HCT116 (cell line): ENCODE measurements around the gene ARHGAP8. TPM values are rescaled to one million over a fixed set of nuclear protein-coding genes. Genes with fewer than 3 reads are reported as not detected.

Source experiments
- ATAC-seq: fragments of 200-7000 bp; cut with Tn5 transposase; 2 replicates; pipeline ENCODE4 v1.9.1; 2020; ENCODE audit warnings: mild to moderate bottlenecking, moderate library complexity
- BruUV-seq: library from RNA; stranded (reverse); fragments of 400-500 nt; replicated peaks from 2 replicates; lab custom pipeline; 2021; lab: Mats Ljungman, UMichigan
- CTCF ChIA-PET: fragments of 300-600 bp; sonication (Branson Sonifier 250); formaldehyde crosslinking; loops from one replicate; lab custom pipeline; 2021; ENCODE audit warnings: antibody characterized with exemption; lab: Charles Lee
- POLR2A ChIA-PET: fragments of 300-600, 350-600 bp; sonication (Branson Sonifier 250); formaldehyde crosslinking; loops from one replicate; lab custom pipeline; 2021; ENCODE audit warnings: antibody characterized with exemption; lab: Charles Lee
- RAD21 ChIA-PET, 2 experiments: fragments of 300-600 bp; sonication (Branson Sonifier 250); formaldehyde crosslinking; loops; one replicate each; lab custom pipeline; 2023; ENCODE audit warnings: low total read pairs in 2 of 2; ENCODE audit not compliant: uncharacterized antibody in 2 of 2, unreplicated experiment in 2 of 2, low non-redundant PET in 1 of 2; lab: Charles Lee
- DNase-seq: peaks from one replicate; pipeline ENCODE4 v3.0.0-alpha.2; 2010; ENCODE audit warnings: low read depth, low spot score
- H2AFZ ChIP-seq: fragments of 200-600 bp; shearing (Covaris generic), sonication (generic); 2 replicates; pipeline ENCODE4 v1.6.1; 2017; ENCODE audit warnings: low read depth, mixed run types, mixed read lengths, antibody characterized with exemption, low read length; ENCODE audit not compliant: poor library complexity, severe bottlenecking
- H3K27ac ChIP-seq: 2 replicates; pipeline ENCODE4 v1.5.1; 2012; ENCODE audit warnings: low read depth, low read length
- H3K27me3 ChIP-seq: fragments of 200-600 bp; sonication (generic); 2 replicates; pipeline ENCODE4 v1.6.1; 2016; ENCODE audit warnings: mixed run types, low read length, mixed read lengths; ENCODE audit not compliant: insufficient read depth
- H3K36me3 ChIP-seq, 2 experiments: fragments of 200-500 bp in 1 of 2; fragments of 200-600 bp in 1 of 2; sonication (Bioruptor generic) in 1 of 2; sonication (generic) in 1 of 2; 2 replicates each; pipeline versions ENCODE4 v1.5.1 to v1.6.1; 2014 to 2016; ENCODE audit warnings: low read length in 2 of 2, inconsistent platforms in 1 of 2, mixed read lengths in 1 of 2, mixed run types in 1 of 2; ENCODE audit not compliant: insufficient read depth in 2 of 2, control insufficient read depth in 1 of 2
- H3K4me1 ChIP-seq, 2 experiments: fragments of 200-600 bp in 1 of 2; sonication (generic) in 1 of 2; 2 replicates each; pipeline versions ENCODE4 v1.5.1 to v1.6.1; 2012 to 2017; ENCODE audit warnings: low read length in 2 of 2, inconsistent platforms in 1 of 2, mild to moderate bottlenecking in 1 of 2, mixed read lengths in 1 of 2, mixed run types in 1 of 2, moderate library complexity in 1 of 2; ENCODE audit not compliant: insufficient read depth in 2 of 2, control insufficient read depth in 1 of 2
- H3K4me2 ChIP-seq: fragments of 200-600 bp; sonication (generic); 2 replicates; pipeline ENCODE4 v1.6.1; 2017; ENCODE audit warnings: mixed run types, low read length, mixed read lengths
- H3K4me3 ChIP-seq, 2 experiments: fragments of 200-600 bp in 1 of 2; sonication (generic) in 1 of 2; replicated peaks in 1 of 2; 2 replicates each; pipeline ENCODE4 v1.5.1; 2011 to 2016; ENCODE audit warnings: low read length in 2 of 2, control low read depth in 1 of 2, low read depth in 1 of 2, mild to moderate bottlenecking in 1 of 2, mixed read lengths in 1 of 2, mixed run types in 1 of 2
- H3K79me2 ChIP-seq: fragments of 200-600 bp; sonication (generic); 2 replicates; pipeline ENCODE4 v1.6.1; 2017; ENCODE audit warnings: mild to moderate bottlenecking, mixed run types, low read length, moderate library complexity, mixed read lengths; ENCODE audit not compliant: insufficient read depth
- H3K9ac ChIP-seq: fragments of 200-600 bp; sonication (generic); 2 replicates; pipeline ENCODE4 v1.6.1; 2016; ENCODE audit warnings: low read length, mixed read lengths
- H3K9me2 ChIP-seq: fragments of 200-600 bp; sonication (generic), shearing (Covaris generic); 2 replicates; pipeline ENCODE4 v1.6.1; 2017; ENCODE audit warnings: mixed run types, mild to moderate bottlenecking, moderate library complexity; ENCODE audit not compliant: insufficient read depth
- H3K9me3 ChIP-seq, 2 experiments: fragments of 200-500 bp in 1 of 2; fragments of 200-600 bp in 1 of 2; sonication (Bioruptor generic) in 1 of 2; sonication (generic) in 1 of 2; 2 replicates each; pipeline ENCODE4 v1.6.1; 2014 to 2017; ENCODE audit warnings: low read length in 2 of 2, mixed read lengths in 2 of 2, inconsistent platforms in 1 of 2, low read depth in 1 of 2, mild to moderate bottlenecking in 1 of 2, mixed run types in 1 of 2, moderate library complexity in 1 of 2; ENCODE audit not compliant: control insufficient read depth in 1 of 2, insufficient read depth in 1 of 2
- H4K20me1 ChIP-seq: fragments of 200-600 bp; sonication (generic), shearing (Covaris generic); 2 replicates; pipeline ENCODE4 v1.6.1; 2017; ENCODE audit warnings: mixed run types, mild to moderate bottlenecking, moderate library complexity; ENCODE audit not compliant: insufficient read depth
- ATF3 ChIP-seq: IDR thresholded peaks from 2 replicates; pipeline ENCODE4 v1.6.1; 2012
- CEBPB ChIP-seq: IDR thresholded peaks from 2 replicates; pipeline ENCODE4 v1.6.1; 2012; ENCODE audit warnings: low read depth
- EGR1 ChIP-seq: IDR thresholded peaks from 2 replicates; pipeline ENCODE4 v1.6.1; 2012; ENCODE audit warnings: low read depth
- EZH2 ChIP-seq: fragments of 200-600 bp; sonication (generic); IDR thresholded peaks from 2 replicates; pipeline ENCODE4 v1.6.1; 2017; ENCODE audit warnings: antibody characterized with exemption, mixed run types
- EZH2phosphoT487 ChIP-seq: fragments of 200-600 bp; IDR thresholded peaks from 2 replicates; pipeline ENCODE4 v1.6.1; 2018; ENCODE audit warnings: antibody characterized with exemption, borderline replicate concordance
- FOSL1 ChIP-seq: IDR thresholded peaks from 2 replicates; pipeline ENCODE4 v1.6.1; 2012; ENCODE audit warnings: low read depth
- JUND ChIP-seq: IDR thresholded peaks from 2 replicates; pipeline ENCODE4 v1.6.1; 2012
- MAX ChIP-seq: IDR thresholded peaks from 2 replicates; pipeline ENCODE4 v1.6.1; 2012
- POLR2A ChIP-seq: IDR thresholded peaks from 2 replicates; pipeline ENCODE4 v1.7.0; 2011; ENCODE audit warnings: borderline replicate concordance; ENCODE audit not compliant: insufficient read depth, insufficient read length; ENCODE audit errors: extremely low read depth
- SIN3A ChIP-seq: IDR thresholded peaks from 2 replicates; pipeline ENCODE4 v1.6.1; 2012; ENCODE audit warnings: low read depth
- SP1 ChIP-seq: IDR thresholded peaks from 2 replicates; pipeline ENCODE4 v1.6.1; 2012; ENCODE audit warnings: low read depth
- TCF7L2 ChIP-seq: IDR thresholded peaks from 2 replicates; pipeline ENCODE4 v1.7.0; 2011; ENCODE audit warnings: borderline replicate concordance, inconsistent platforms; ENCODE audit not compliant: insufficient read depth, insufficient read length; ENCODE audit errors: extremely low read depth
- YY1 ChIP-seq: IDR thresholded peaks from 2 replicates; pipeline ENCODE4 v1.6.1; 2011; ENCODE audit warnings: low read length, low read depth, moderate library complexity, mild to moderate bottlenecking; ENCODE audit not compliant: insufficient replicate concordance; ENCODE audit errors: extremely low read depth
- intact Hi-C: fragments of 100-400 bp; cut with micrococcal nuclease; formaldehyde crosslinking; loops from 2 replicates; pipeline ENCODE4 v1.10.0; 2022
- total RNA-seq: library from RNA; stranded (reverse); gene quantifications from one replicate; pipeline ENCODE4 v1.2.1, GENCODE V29; 2021; ENCODE audit not compliant: unreplicated experiment
- TF ChIP-seq, protein P1 (sequence below), 3 experiments: fragments of 200-600 bp in 1 of 3; sonication (generic) in 1 of 3; IDR thresholded peaks in 2 of 3; conservative IDR thresholded peaks in 1 of 3; 2 replicates each; pipeline ENCODE4 v1.5.1; 2012 to 2017; ENCODE audit warnings: low read depth in 2 of 3, low read length in 2 of 3, antibody characterized with exemption in 1 of 3, borderline replicate concordance in 1 of 3, control low read depth in 1 of 3, mild to moderate bottlenecking in 1 of 3, mixed read lengths in 1 of 3, mixed run types in 1 of 3, moderate library complexity in 1 of 3; ENCODE audit not compliant: insufficient read depth in 1 of 3
- TF ChIP-seq, protein P2 (sequence below): IDR thresholded peaks from 2 replicates; pipeline ENCODE4 v1.6.1; 2011; ENCODE audit warnings: mild to moderate bottlenecking, low read length, moderate library complexity; ENCODE audit not compliant: insufficient replicate concordance; ENCODE audit errors: extremely low read depth

The ARHGAP8 gene
- total RNA-seq, 1 experiment from 2014 or later = 67.5 TPM

DNA sequence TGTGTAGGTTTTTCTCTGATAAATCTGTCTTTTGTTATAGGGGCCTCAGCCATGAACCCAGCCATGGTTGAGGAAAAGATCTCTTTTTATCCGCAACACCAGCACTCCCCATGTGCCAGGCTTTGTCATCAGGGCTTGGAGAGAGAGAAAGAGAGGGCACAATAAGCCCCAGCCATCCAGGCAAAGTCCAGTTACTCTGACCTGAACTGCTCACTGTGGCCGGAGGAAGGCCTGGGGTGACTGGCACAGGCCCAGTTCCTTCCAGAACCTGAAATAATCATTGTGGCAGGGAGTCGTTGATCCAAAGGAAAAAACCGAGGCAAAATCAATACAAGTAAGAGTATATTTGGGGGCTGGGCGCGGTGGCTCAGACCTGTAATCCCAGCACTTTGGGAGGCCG, 3.9 kb upstream of the ARHGAP8 start:
- peaks cover 18 to 45% of the 10 kb centered on the region in 2 experiments for H3K4me1 ChIP-seq
- no peak overlapping the region for H3K4me2 ChIP-seq
- DNase-seq = no peak
- H3K27ac ChIP-seq = no peak overlapping the region
- no peak overlapping the region for H3K9ac ChIP-seq
- ChIA-PET RAD21 (no interaction called here), POLR2A (interaction anchor here (0.7 kb wide), 1 partner anchor 488 kb away, joined by 3 read pairs; no protein-coding TSS in a partner anchor), CTCF (no interaction called here)
- ATAC-seq = no peak
- H4K20me1 ChIP-seq = no peaks in the 10 kb centered on the region
- no peak for TF ChIP-seq EZH2phosphoT487
- TF ChIP-seq ATF3 = no peak
- TF ChIP-seq FOSL1 = no peak
- TF ChIP-seq, protein P1, sequence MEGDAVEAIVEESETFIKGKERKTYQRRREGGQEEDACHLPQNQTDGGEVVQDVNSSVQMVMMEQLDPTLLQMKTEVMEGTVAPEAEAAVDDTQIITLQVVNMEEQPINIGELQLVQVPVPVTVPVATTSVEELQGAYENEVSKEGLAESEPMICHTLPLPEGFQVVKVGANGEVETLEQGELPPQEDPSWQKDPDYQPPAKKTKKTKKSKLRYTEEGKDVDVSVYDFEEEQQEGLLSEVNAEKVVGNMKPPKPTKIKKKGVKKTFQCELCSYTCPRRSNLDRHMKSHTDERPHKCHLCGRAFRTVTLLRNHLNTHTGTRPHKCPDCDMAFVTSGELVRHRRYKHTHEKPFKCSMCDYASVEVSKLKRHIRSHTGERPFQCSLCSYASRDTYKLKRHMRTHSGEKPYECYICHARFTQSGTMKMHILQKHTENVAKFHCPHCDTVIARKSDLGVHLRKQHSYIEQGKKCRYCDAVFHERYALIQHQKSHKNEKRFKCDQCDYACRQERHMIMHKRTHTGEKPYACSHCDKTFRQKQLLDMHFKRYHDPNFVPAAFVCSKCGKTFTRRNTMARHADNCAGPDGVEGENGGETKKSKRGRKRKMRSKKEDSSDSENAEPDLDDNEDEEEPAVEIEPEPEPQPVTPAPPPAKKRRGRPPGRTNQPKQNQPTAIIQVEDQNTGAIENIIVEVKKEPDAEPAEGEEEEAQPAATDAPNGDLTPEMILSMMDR (IDR thresholded peaks at IDR 0.05 in 2 of 3, conservative IDR thresholded peaks at IDR 0.05 in 1 of 3; ENCODE audit: borderline replicate concordance in 1 of 3, insufficient read depth in 1 of 3, low read depth in 2 of 3, low read length in 2 of 3) = no peak
- TF ChIP-seq CEBPB = no peak
- TF ChIP-seq JUND = no peak
- no peak for TF ChIP-seq EGR1
- no peak for TF ChIP-seq EZH2
- no peak for TF ChIP-seq MAX
- TF ChIP-seq, protein P2, sequence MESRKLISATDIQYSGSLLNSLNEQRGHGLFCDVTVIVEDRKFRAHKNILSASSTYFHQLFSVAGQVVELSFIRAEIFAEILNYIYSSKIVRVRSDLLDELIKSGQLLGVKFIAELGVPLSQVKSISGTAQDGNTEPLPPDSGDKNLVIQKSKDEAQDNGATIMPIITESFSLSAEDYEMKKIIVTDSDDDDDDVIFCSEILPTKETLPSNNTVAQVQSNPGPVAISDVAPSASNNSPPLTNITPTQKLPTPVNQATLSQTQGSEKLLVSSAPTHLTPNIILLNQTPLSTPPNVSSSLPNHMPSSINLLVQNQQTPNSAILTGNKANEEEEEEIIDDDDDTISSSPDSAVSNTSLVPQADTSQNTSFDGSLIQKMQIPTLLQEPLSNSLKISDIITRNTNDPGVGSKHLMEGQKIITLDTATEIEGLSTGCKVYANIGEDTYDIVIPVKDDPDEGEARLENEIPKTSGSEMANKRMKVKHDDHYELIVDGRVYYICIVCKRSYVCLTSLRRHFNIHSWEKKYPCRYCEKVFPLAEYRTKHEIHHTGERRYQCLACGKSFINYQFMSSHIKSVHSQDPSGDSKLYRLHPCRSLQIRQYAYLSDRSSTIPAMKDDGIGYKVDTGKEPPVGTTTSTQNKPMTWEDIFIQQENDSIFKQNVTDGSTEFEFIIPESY = no peak
- TF ChIP-seq TCF7L2 = no peak
- no peak for TF ChIP-seq YY1
- TF ChIP-seq POLR2A = no peak
- TF ChIP-seq SIN3A = no peak
- TF ChIP-seq SP1 = no peak
- no TSS peak for BruUV-seq
- no peaks in the 10 kb centered on the region for H3K36me3 ChIP-seq
- no peak overlapping the region for H2AFZ ChIP-seq
- no peaks in the 10 kb centered on the region for H3K9me2 ChIP-seq
- no peak overlapping the region for H3K4me3 ChIP-seq
- H3K79me2 ChIP-seq = peaks cover 10% of the 10 kb centered on the region
- no peaks in the 10 kb centered on the region for H3K27me3 ChIP-seq
- intact Hi-C loops = no loop called here
- no peaks in the 10 kb centered on the region for H3K9me3 ChIP-seq
